Measurements from ENCODE around the gene ASB7. TPM values are rescaled to one million over a fixed set of nuclear protein-coding genes. Genes with fewer than 3 reads are reported as not detected.

The ASB7 gene
- total and polyA plus RNA-seq, 2 donors from 2014 or later = 5.3 to 17.7 TPM

DNA sequence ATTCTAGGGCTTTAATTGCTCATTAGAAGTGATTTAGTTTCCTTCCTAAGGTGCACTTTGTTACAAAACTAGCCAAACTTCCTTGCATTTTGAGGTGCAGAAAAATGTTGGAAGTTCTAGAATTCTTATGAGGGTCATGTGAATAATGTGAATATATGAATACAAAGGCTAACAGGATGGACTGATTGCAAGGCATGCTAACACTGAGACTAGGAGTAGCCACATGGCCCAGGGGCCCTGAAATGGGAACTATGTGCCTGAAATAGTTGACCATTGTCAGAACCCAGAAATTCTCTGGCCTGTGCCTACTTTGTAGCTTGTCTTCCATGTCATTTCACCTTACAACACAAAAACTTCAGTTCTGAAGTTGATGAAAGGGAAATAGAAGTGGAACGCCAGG lies 10.8 kb downstream of the ASB7 start:
- FAIRE-seq (no peak), DNase-seq (no peak)
- intact Hi-C loops (cut with DNase I) = no loop called here
- Histone ChIP-seq H3K27me3 (ENCODE audit: control insufficient read depth, insufficient read depth, low read length) (no peaks in the 10 kb centered on the region), H3K4me1 (ENCODE audit: control insufficient read depth in 2 of 3, insufficient read depth in 2 of 3, low read depth in 1 of 3, low read length in 3 of 3) (no peaks in the 10 kb centered on the region), H3K36me3 (ENCODE audit: control insufficient read depth in 2 of 3, insufficient read depth in 3 of 3, low read length in 3 of 3) (peaks cover 0 to 35% (median 14%) of the 10 kb centered on the region in 3 donors), H3K9me3 (ENCODE audit: control insufficient read depth in 2 of 3, insufficient read depth in 1 of 3, low read length in 3 of 3) (no peaks in the 10 kb centered on the region), H3K27ac (ENCODE audit: low read depth in 2 of 2, low read length in 2 of 2) (no peak overlapping the region), H3K9ac (ENCODE audit: low read length in 3 of 3) (no peak overlapping the region), H3K4me3 (ENCODE audit: low read length in 3 of 3) (no peak overlapping the region)
- TF ChIP-seq, protein P1, sequence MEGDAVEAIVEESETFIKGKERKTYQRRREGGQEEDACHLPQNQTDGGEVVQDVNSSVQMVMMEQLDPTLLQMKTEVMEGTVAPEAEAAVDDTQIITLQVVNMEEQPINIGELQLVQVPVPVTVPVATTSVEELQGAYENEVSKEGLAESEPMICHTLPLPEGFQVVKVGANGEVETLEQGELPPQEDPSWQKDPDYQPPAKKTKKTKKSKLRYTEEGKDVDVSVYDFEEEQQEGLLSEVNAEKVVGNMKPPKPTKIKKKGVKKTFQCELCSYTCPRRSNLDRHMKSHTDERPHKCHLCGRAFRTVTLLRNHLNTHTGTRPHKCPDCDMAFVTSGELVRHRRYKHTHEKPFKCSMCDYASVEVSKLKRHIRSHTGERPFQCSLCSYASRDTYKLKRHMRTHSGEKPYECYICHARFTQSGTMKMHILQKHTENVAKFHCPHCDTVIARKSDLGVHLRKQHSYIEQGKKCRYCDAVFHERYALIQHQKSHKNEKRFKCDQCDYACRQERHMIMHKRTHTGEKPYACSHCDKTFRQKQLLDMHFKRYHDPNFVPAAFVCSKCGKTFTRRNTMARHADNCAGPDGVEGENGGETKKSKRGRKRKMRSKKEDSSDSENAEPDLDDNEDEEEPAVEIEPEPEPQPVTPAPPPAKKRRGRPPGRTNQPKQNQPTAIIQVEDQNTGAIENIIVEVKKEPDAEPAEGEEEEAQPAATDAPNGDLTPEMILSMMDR (IDR thresholded peaks at IDR 0.05; ENCODE audit: borderline replicate concordance, extremely low read depth, insufficient read depth) = no peak

DNA sequence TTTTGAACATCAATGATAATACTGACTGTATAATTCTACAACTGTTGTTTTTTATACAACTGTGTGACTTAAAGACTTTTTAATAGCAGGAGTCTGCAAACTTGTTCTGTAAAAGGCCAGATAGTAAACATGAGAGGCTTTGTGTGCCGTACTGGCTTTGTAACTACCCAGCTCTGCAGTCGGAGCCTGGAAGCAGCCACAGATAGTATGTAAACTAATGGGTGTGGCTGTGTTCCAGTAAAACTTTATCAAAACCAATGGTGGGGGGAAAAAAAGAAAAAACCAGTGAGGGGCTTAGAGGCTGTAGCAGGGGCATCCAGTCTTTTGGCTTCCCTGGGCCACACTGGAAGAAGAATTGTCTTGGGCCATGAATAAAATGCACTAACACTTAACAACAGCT lies 11.9 kb downstream of the ASB7 start:
- H3K27ac ChIP-seq (ENCODE audit: low read depth in 2 of 2, low read length in 2 of 2) = no peak overlapping the region
- no peaks in the 10 kb centered on the region for H3K9me3 ChIP-seq (ENCODE audit: control insufficient read depth in 2 of 3, insufficient read depth in 1 of 3, low read length in 3 of 3)
- H3K4me3 ChIP-seq (ENCODE audit: low read length in 3 of 3) = no peak overlapping the region
- TF ChIP-seq, protein P1 (IDR thresholded peaks at IDR 0.05; ENCODE audit: borderline replicate concordance, extremely low read depth, insufficient read depth) = no peak
- no peaks in the 10 kb centered on the region for H3K4me1 ChIP-seq (ENCODE audit: control insufficient read depth in 2 of 3, insufficient read depth in 2 of 3, low read depth in 1 of 3, low read length in 3 of 3)
- intact Hi-C loops (cut with DNase I) = no loop called here
- DNase-seq = no peak
- no peaks in the 10 kb centered on the region for H3K27me3 ChIP-seq (ENCODE audit: control insufficient read depth, insufficient read depth, low read length)
- peaks cover 2 to 34% (median 14%) of the 10 kb centered on the region in 3 donors for H3K36me3 ChIP-seq (ENCODE audit: control insufficient read depth in 2 of 3, insufficient read depth in 3 of 3, low read length in 3 of 3)
- no peak for FAIRE-seq
- H3K9ac ChIP-seq (ENCODE audit: low read length in 3 of 3) = no peak overlapping the region

- Histone ChIP-seq H3K27me3 (ENCODE audit: control insufficient read depth, insufficient read depth, low read length) (no peaks in the 10 kb centered on the region), H3K4me3 (ENCODE audit: low read length in 3 of 3) (no peak overlapping the region), H3K36me3 (ENCODE audit: control insufficient read depth in 2 of 3, insufficient read depth in 3 of 3, low read length in 3 of 3) (peaks cover 2 to 31% (median 17%) of the 10 kb centered on the region in 3 donors), H3K27ac (ENCODE audit: low read depth in 2 of 2, low read length in 2 of 2) (no peak overlapping the region), H3K9me3 (ENCODE audit: control insufficient read depth in 2 of 3, insufficient read depth in 1 of 3, low read length in 3 of 3) (no peaks in the 10 kb centered on the region), H3K4me1 (ENCODE audit: control insufficient read depth in 2 of 3, insufficient read depth in 2 of 3, low read depth in 1 of 3, low read length in 3 of 3) (no peaks in the 10 kb centered on the region), H3K9ac (ENCODE audit: low read length in 3 of 3) (no peak overlapping the region)
- intact Hi-C loops (cut with DNase I) = no loop called here
- FAIRE-seq (no peak), DNase-seq (no peak)
- TF ChIP-seq, protein P1 (IDR thresholded peaks at IDR 0.05; ENCODE audit: borderline replicate concordance, extremely low read depth, insufficient read depth) = no peak
Observed at GRCh38 chr15:100614918-100615317, 12.5 kb downstream of the ASB7 start.

GRCh38 chr15:100615801-100616200 lies 13.4 kb downstream of the ASB7 start:
- intact Hi-C loops (cut with DNase I) = no loop called here
- Histone ChIP-seq H3K27ac (ENCODE audit: low read depth in 2 of 2, low read length in 2 of 2) (no peak overlapping the region), H3K9me3 (ENCODE audit: control insufficient read depth in 2 of 3, insufficient read depth in 1 of 3, low read length in 3 of 3) (no peaks in the 10 kb centered on the region), H3K27me3 (ENCODE audit: control insufficient read depth, insufficient read depth, low read length) (no peaks in the 10 kb centered on the region), H3K4me3 (ENCODE audit: low read length in 3 of 3) (no peak overlapping the region), H3K9ac (ENCODE audit: low read length in 3 of 3) (no peak overlapping the region), H3K4me1 (ENCODE audit: control insufficient read depth in 2 of 3, insufficient read depth in 2 of 3, low read depth in 1 of 3, low read length in 3 of 3) (no peaks in the 10 kb centered on the region), H3K36me3 (ENCODE audit: control insufficient read depth in 2 of 3, insufficient read depth in 3 of 3, low read length in 3 of 3) (peaks cover 2 to 26% (median 15%) of the 10 kb centered on the region in 3 donors)
- no peak for FAIRE-seq
- DNase-seq = no peak
- TF ChIP-seq, protein P1 (IDR thresholded peaks at IDR 0.05; ENCODE audit: borderline replicate concordance, extremely low read depth, insufficient read depth) = no peak
